Upper lobe of left lung (tissue), 6 donors: ENCODE data around the gene TOMM22. TPM values are rescaled to one million over a fixed set of nuclear protein-coding genes. Genes with fewer than 3 reads are reported as not detected.
"Not testable (repeated sequence)": the region's sequence is repeated elsewhere in the genome, so short reads cannot be mapped to it uniquely, and the experiment has no call there.

ENCODE experiments used
- ATAC-seq, 2 donors: fragments of 200-7000 bp; cut with Tn5 transposase; one replicate each; pipeline ENCODE4 v1.9.1; 2022; ENCODE audit warnings: mild to moderate bottlenecking in 2 of 2, moderate library complexity in 2 of 2; ENCODE audit not compliant: low FRiP score in 2 of 2
- DNase-seq, 2 donors: peaks; one replicate each; pipeline ENCODE4 v3.0.0-alpha.2; 2019 to 2020
- H3K27ac ChIP-seq, 4 donors: fragments of 200-600 bp; sonication (generic); one replicate each; pipeline ENCODE4 v1.5.1; 2016 to 2019
- H3K27me3 ChIP-seq, 4 donors: fragments of 200-600 bp; sonication (generic); one replicate each; pipeline ENCODE4 v1.5.1; 2017 to 2019
- H3K36me3 ChIP-seq, 4 donors: fragments of 200-600 bp; sonication (generic); one replicate each; pipeline ENCODE4 v1.5.1; 2016 to 2019
- H3K4me1 ChIP-seq, 4 donors: fragments of 200-600 bp; sonication (generic); one replicate each; pipeline ENCODE4 v1.5.1; 2018 to 2019
- H3K4me3 ChIP-seq, 4 donors: fragments of 200-600 bp; sonication (generic); one replicate each; pipeline ENCODE4 v1.5.1; 2017 to 2019; ENCODE audit warnings: mild to moderate bottlenecking in 2 of 4, moderate library complexity in 1 of 4
- H3K9me3 ChIP-seq, 4 donors: fragments of 200-600 bp; sonication (generic); one replicate each; pipeline ENCODE4 v1.5.1; 2018 to 2019
- CTCF ChIP-seq, 6 experiments: fragments of 450-650 bp in 4 of 6; fragments of 200-600 bp in 2 of 6; sonication (generic) in 2 of 6; IDR thresholded peaks; one replicate each; pipeline ENCODE4 v1.5.1; 2016 to 2019; ENCODE audit warnings: antibody characterized with exemption in 6 of 6
- EP300 ChIP-seq, 4 donors: sonication (generic); formaldehyde crosslinking; IDR thresholded peaks; one replicate each; pipeline ENCODE4 v1.5.1; 2017; ENCODE audit warnings: antibody characterized with exemption in 4 of 4, control low read depth in 2 of 4
- POLR2A ChIP-seq, 4 donors: fragments of 450-650 bp; IDR thresholded peaks; one replicate each; pipeline ENCODE4 v1.5.1; 2016 to 2017; ENCODE audit warnings: antibody characterized with exemption in 4 of 4, mild to moderate bottlenecking in 2 of 4
- POLR2AphosphoS5 ChIP-seq, 2 donors: sonication (generic); formaldehyde crosslinking; IDR thresholded peaks; one replicate each; pipeline ENCODE4 v1.5.1; 2017; ENCODE audit warnings: antibody characterized with exemption in 2 of 2
- WGBS, 2 donors: methylation state at CpG; one replicate each; pipeline ENCODE4 v1.1.5; 2017 to 2018; 5-methylcytosine and 5-hydroxymethylcytosine counted together
- total RNA-seq, 6 donors: library from RNA; depleted of rRNA in 4 of 6; stranded (reverse); fragments of >200 nt in 4 of 6; gene quantifications; one replicate each; pipeline versions ENCODE4 v1.1.0 to v1.2.1, GENCODE V29; 2016 to 2021
- donor health status: DM: no; HTN: no; CAD: no; lungs with moderate emphysema.
- donor health status: DM: no; HTN: yes; CAD: no; lungs with severe emphysema.

The TOMM22 gene
- total RNA-seq: 10 to 100 TPM in 5 of 6 donors, 1 to 10 TPM in 1; 9.4 to 60.3 (median 24.1) TPM

GRCh38 chr22:38681582-38682335, at the start of gene TOMM22:
TOMM22 (plus strand) TSS chr22:38681957; CDS start chr22:38681979, 22 bp downstream.
- H3K27me3 ChIP-seq: no peaks in the 10 kb centered on the region

GRCh38 chr22:38632528-38632927, 49.2 kb upstream of the TOMM22 start:
- H3K4me1 ChIP-seq: no peaks in the 10 kb centered on the region
- DNase-seq (no peak), ATAC-seq (no peak)
- H3K27me3 ChIP-seq: no peaks in the 10 kb centered on the region
- H3K4me3 ChIP-seq: no peak overlapping the region
- no peak for TF ChIP-seq CTCF (IDR thresholded peaks at IDR 0.05)
- no peak for TF ChIP-seq POLR2AphosphoS5 (IDR thresholded peaks at IDR 0.05)
- no peak for TF ChIP-seq POLR2A (IDR thresholded peaks at IDR 0.05)
- TF ChIP-seq EP300 (IDR thresholded peaks at IDR 0.05): no peak
- no peaks in the 10 kb centered on the region for H3K9me3 ChIP-seq
- no peak overlapping the region for H3K27ac ChIP-seq
- WGBS, 2 donors: 78 to 84% methylated on average over 3 of the region's 3 CpGs
- no peaks in the 10 kb centered on the region for H3K36me3 ChIP-seq

More at GRCh38 chr22:38681582-38682335, at the start of gene TOMM22:
- Histone ChIP-seq H3K4me3 (peak within 1 kb of the TSS; percentile 68 to 100 (median 92)), H3K36me3 (peaks cover 12 to 37% (median 29%) of the 10 kb centered on the region in 4 donors), H3K27ac (peak within 1 kb of the TSS; percentile 73 to 86 (median 78)), H3K4me1 (peaks cover 9 to 20% (median 16%) of the 10 kb centered on the region in 4 donors), H3K9me3 (no peaks in the 10 kb centered on the region)
- ATAC-seq (peak; percentile 98 to 100), DNase-seq (peak; percentile 93 to 96)
- WGBS, 2 donors: 0 to 1% methylated on average over 14 to 47 of the region's 60 CpGs
- TF ChIP-seq CTCF (IDR thresholded peaks at IDR 0.05) (peak in 5 of 6 experiments; percentile 47 to 93 (median 51)), POLR2AphosphoS5 (IDR thresholded peaks at IDR 0.05) (peak; percentile 88 to 91), EP300 (IDR thresholded peaks at IDR 0.05) (no peak), POLR2A (IDR thresholded peaks at IDR 0.05) (peak in 2 of 4 donors; percentile 54 to 75)

- H3K36me3 ChIP-seq: no peaks in the 10 kb centered on the region
- no peak for DNase-seq
- H3K4me1 ChIP-seq: no peaks in the 10 kb centered on the region
- no peaks in the 10 kb centered on the region for H3K9me3 ChIP-seq
- no peak for ATAC-seq
- H3K27me3 ChIP-seq: no peaks in the 10 kb centered on the region
- no peak overlapping the region for H3K4me3 ChIP-seq
- no peak overlapping the region for H3K27ac ChIP-seq
- TF ChIP-seq EP300 (IDR thresholded peaks at IDR 0.05) (no peak), POLR2A (IDR thresholded peaks at IDR 0.05) (no peak)
- whole genome bisulfite sequencing, 2 donors: 89 to 94% methylated on average over 2 of the region's 2 CpGs
These were observed 43.5 kb upstream of the TOMM22 start for GRCh38 chr22:38638216-38638615.

- ATAC-seq (no peak), DNase-seq (no peak)
- Histone ChIP-seq H3K36me3 (no peaks in the 10 kb centered on the region), H3K27me3 (no peaks in the 10 kb centered on the region), H3K4me3 (no peak overlapping the region), H3K9me3 (no peaks in the 10 kb centered on the region), H3K27ac (no peak overlapping the region), H3K4me1 (no peaks in the 10 kb centered on the region)
- no peak for TF ChIP-seq EP300 (IDR thresholded peaks at IDR 0.05)
- WGBS, 2 donors: 70 to 85% methylated on average over 3 of the region's 3 CpGs
These were observed 43.0 kb upstream of the TOMM22 start for GRCh38 chr22:38638728-38639127.

- no peak overlapping the region for H3K4me3 ChIP-seq
- no peaks in the 10 kb centered on the region for H3K36me3 ChIP-seq
- DNase-seq: no peak
- H3K27ac ChIP-seq: no peak overlapping the region
- no peak for ATAC-seq
- no peaks in the 10 kb centered on the region for H3K4me1 ChIP-seq
- TF ChIP-seq POLR2A (IDR thresholded peaks at IDR 0.05): no peak
- no peak for TF ChIP-seq CTCF (IDR thresholded peaks at IDR 0.05)
- TF ChIP-seq POLR2AphosphoS5 (IDR thresholded peaks at IDR 0.05): no peak
- TF ChIP-seq EP300 (IDR thresholded peaks at IDR 0.05): no peak
- no peaks in the 10 kb centered on the region for H3K27me3 ChIP-seq
- 88 to 95% methylated on average over 13 of the region's 13 CpGs for WGBS, 2 donors
- H3K9me3 ChIP-seq: no peaks in the 10 kb centered on the region
These were observed 40.2 kb upstream of the TOMM22 start for GRCh38 chr22:38641476-38642040.

- peak in 1 of 2 donors; percentile 98 for ATAC-seq
- H3K36me3 ChIP-seq, DNase-seq, H3K4me3 ChIP-seq, H3K9me3 ChIP-seq, H3K4me1 ChIP-seq, H3K27ac ChIP-seq, H3K27me3 ChIP-seq: not testable (repeated sequence)
- WGBS, 2 donors: 93 to 95% methylated on average over 5 of the region's 5 CpGs
These were observed 37.5 kb upstream of the TOMM22 start for GRCh38 chr22:38644245-38644644.
